Nephron (organoid): ENCODE results near the gene BAIAP2L1.

ENCODE experiments used
- H3K27ac Mint-ChIP-seq, 3 experiments: 2 replicates each; pipeline ENCODE4 v1.8.0; 2020; ENCODE audit warnings: mixed read lengths in 3 of 3, mild to moderate bottlenecking in 2 of 3, moderate library complexity in 1 of 3
- H3K27me3 Mint-ChIP-seq: 2 replicates; pipeline ENCODE4 v1.8.0; 2021; ENCODE audit warnings: low read depth, mild to moderate bottlenecking, moderate library complexity, mixed read lengths
- H3K36me3 Mint-ChIP-seq: 2 replicates; pipeline ENCODE4 v1.8.0; 2020; ENCODE audit warnings: low read depth, mixed read lengths
- H3K4me1 Mint-ChIP-seq: 2 replicates; pipeline ENCODE4 v1.8.0; 2020; ENCODE audit warnings: mixed read lengths
- H3K4me3 Mint-ChIP-seq, 3 experiments: 2 replicates each; pipeline ENCODE4 v1.8.0; 2020; ENCODE audit warnings: mild to moderate bottlenecking in 3 of 3, mixed read lengths in 3 of 3, moderate library complexity in 2 of 3
- H3K9me3 Mint-ChIP-seq: 2 replicates; pipeline ENCODE4 v1.8.0; 2020; ENCODE audit warnings: mixed read lengths
- TF ChIP-seq, protein P1 (sequence below), 3 experiments: fragments of 200-600 bp; sonication (generic); IDR thresholded peaks; one replicate each; pipeline ENCODE4 v1.5.0; 2021; ENCODE audit warnings: antibody characterized with exemption in 3 of 3; ENCODE audit not compliant: unreplicated experiment in 3 of 3

Gene BAIAP2L1

DNA sequence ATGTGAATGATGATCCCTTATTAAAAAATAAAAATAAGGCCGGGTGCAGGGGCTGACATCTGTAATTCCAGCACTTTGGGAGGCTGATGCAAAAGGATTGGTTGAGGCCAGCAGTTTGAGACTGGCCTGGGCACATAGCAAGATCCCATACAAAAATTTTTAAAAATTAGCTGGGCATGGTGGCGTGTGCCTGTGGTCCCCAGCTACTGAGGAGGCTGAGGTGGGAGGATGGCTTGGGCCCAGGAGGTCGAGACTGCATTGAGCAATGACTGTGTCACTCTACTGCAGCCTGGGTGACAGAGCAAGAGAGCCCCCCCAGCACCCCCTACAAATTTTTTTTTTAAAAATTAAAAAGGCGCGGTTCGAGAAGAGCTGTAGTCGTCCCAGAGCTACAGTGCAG, 120.6 kb downstream of the BAIAP2L1 start:
- Mint-ChIP-seq H3K4me3 (peak overlapping the region; percentile 83 to 91 (median 89)), H3K27ac (peak overlapping the region; percentile 58 to 94 (median 90)), H3K36me3 (peaks cover 8% of the 10 kb centered on the region), H3K27me3 (no peaks in the 10 kb centered on the region), H3K4me1 (peaks cover 28% of the 10 kb centered on the region), H3K9me3 (no peaks in the 10 kb centered on the region)
- TF ChIP-seq, protein P1, sequence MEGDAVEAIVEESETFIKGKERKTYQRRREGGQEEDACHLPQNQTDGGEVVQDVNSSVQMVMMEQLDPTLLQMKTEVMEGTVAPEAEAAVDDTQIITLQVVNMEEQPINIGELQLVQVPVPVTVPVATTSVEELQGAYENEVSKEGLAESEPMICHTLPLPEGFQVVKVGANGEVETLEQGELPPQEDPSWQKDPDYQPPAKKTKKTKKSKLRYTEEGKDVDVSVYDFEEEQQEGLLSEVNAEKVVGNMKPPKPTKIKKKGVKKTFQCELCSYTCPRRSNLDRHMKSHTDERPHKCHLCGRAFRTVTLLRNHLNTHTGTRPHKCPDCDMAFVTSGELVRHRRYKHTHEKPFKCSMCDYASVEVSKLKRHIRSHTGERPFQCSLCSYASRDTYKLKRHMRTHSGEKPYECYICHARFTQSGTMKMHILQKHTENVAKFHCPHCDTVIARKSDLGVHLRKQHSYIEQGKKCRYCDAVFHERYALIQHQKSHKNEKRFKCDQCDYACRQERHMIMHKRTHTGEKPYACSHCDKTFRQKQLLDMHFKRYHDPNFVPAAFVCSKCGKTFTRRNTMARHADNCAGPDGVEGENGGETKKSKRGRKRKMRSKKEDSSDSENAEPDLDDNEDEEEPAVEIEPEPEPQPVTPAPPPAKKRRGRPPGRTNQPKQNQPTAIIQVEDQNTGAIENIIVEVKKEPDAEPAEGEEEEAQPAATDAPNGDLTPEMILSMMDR (IDR thresholded peaks at IDR 0.05; ENCODE audit: unreplicated experiment in 3 of 3), result no peak

DNA sequence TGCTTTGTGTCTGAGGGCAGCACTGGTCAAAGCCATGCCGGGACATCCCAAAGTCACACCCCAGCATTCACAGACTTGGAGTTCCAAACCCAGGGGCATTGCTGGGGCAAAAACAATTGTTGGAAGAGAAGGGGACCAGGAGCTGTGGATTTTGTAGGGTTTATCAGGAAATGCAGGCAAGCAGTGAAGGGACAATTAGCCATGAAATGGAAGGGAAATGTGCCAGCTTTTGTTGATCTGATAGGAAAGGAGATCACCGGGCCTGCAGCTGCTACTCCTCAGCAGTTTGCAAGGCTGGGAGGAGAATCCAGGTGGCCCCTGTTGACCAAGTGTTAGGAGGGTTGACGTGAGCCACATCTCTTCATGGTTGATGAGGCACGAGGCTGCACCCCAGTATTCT, 122.0 kb downstream of the BAIAP2L1 start:
- no peaks in the 10 kb centered on the region for H3K27me3 Mint-ChIP-seq
- TF ChIP-seq, protein P1 (IDR thresholded peaks at IDR 0.05; ENCODE audit: unreplicated experiment in 3 of 3), result no peak
- H3K36me3 Mint-ChIP-seq, result peaks cover 8% of the 10 kb centered on the region
- H3K9me3 Mint-ChIP-seq, result no peaks in the 10 kb centered on the region
- peak overlapping the region; percentile 43 to 71 (median 49) for H3K4me3 Mint-ChIP-seq
- no peak overlapping the region for H3K27ac Mint-ChIP-seq
- peaks cover 19% of the 10 kb centered on the region for H3K4me1 Mint-ChIP-seq

DNA sequence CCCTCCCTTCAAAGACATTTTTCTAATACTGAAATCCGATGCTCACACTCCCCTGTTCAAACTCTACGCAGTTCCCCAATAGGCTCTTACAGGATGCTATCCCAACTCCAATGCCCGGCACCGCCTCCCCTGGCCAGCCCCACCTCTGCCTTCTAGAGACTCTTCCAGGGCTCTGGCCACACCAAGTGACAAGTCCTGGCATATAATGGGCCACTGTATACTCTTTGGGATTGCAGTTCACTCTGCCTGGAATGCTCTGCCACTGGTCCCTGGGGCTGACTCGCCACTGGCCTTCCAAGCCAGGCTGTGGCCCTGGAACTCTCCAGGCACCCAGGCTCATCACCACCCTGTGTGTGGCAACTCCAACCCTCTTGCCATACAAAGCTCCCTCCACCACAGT, 122.5 kb downstream of the BAIAP2L1 start:
- Mint-ChIP-seq H3K36me3 (peaks cover 8% of the 10 kb centered on the region), H3K27ac (no peak overlapping the region), H3K9me3 (no peaks in the 10 kb centered on the region), H3K4me3 (no peak overlapping the region), H3K4me1 (peaks cover 19% of the 10 kb centered on the region), H3K27me3 (no peaks in the 10 kb centered on the region)
- TF ChIP-seq, protein P1 (IDR thresholded peaks at IDR 0.05; ENCODE audit: unreplicated experiment in 3 of 3), result no peak

DNA sequence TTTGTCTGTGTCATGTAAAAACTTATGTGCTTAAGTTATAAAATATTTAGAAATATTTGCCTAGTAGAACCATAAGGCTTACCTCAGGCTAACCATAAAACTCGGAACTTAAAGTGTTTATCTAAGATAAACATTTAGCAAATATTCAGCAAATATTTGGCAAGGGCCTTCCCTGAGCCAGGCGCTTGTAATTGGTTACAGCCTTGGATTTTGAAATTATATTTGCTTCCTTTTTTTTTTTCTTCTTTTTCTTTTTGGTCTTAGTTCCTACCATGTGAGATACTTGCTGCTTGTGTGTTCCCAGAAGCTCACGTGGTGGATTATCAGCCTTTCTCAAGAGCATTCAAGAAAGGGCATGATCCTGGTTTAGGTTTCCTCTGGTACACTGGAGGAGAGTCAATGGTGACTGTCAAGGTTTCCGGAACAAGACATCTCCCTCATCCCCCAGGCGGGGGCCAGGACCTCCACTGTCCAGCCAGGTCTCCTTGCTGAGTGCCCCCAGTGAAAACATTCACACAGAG, 124.6 kb downstream of the BAIAP2L1 start:
- no peak overlapping the region for H3K4me3 Mint-ChIP-seq
- TF ChIP-seq, protein P1 (IDR thresholded peaks at IDR 0.05; ENCODE audit: unreplicated experiment in 3 of 3), result no peak

DNA sequence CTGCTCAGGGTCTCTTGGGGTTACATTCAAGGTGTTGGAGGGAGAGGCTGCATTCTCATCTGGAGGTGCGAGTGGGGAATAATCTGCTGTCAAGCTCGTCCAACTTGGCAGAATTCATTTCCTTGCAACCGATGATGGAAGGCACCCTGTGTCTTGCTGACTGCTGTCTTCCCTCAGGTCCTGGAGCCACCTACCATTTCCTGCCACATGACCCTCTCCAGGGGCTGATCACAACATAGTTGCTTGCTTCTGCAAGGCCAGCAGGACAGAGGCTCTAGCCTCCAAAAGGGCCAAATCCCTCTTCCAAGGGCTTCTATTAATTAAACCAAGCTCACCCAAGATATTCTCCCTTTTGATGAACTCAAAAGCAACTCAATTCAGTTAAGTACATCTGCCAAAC, 133.6 kb downstream of the BAIAP2L1 start:
- Mint-ChIP-seq H3K4me1 (peaks cover 5% of the 10 kb centered on the region), H3K36me3 (peaks cover 18% of the 10 kb centered on the region), H3K9me3 (no peaks in the 10 kb centered on the region), H3K27ac (no peak overlapping the region), H3K27me3 (no peaks in the 10 kb centered on the region), H3K4me3 (no peak overlapping the region)
- TF ChIP-seq, protein P1 (IDR thresholded peaks at IDR 0.05; ENCODE audit: unreplicated experiment in 3 of 3), result no peak

More for the DNA sequence above, 124.6 kb downstream of the BAIAP2L1 start:
- Mint-ChIP-seq H3K27ac (peak overlapping the region in 1 of 3 experiments; percentile 35), H3K4me1 (peaks cover 8% of the 10 kb centered on the region), H3K36me3 (no peaks in the 10 kb centered on the region), H3K9me3 (no peaks in the 10 kb centered on the region), H3K27me3 (no peaks in the 10 kb centered on the region)

DNA sequence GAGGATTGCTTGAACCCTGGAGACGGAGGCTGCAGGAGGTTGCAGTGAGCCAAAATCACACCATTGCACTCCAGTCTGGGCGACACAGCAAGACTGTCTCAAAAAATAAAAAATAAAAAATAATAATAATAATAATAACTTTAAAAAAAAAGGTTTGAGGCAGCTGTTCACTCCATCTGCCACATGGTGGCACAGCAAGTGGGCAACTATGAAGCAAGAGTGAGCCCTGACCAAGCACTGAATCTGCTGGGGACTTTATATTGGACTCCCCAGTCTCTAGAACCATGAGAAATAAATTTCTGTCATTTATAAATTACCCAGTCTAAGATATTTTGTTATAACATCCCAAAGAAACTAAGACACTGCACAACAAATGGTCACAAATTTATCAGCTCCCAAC, 134.1 kb downstream of the BAIAP2L1 start:
- no peaks in the 10 kb centered on the region for H3K27me3 Mint-ChIP-seq
- TF ChIP-seq, protein P1 (IDR thresholded peaks at IDR 0.05; ENCODE audit: unreplicated experiment in 3 of 3), result no peak
- peaks cover 5% of the 10 kb centered on the region for H3K4me1 Mint-ChIP-seq
- no peaks in the 10 kb centered on the region for H3K9me3 Mint-ChIP-seq
- H3K4me3 Mint-ChIP-seq, result no peak overlapping the region
- peaks cover 23% of the 10 kb centered on the region for H3K36me3 Mint-ChIP-seq
- H3K27ac Mint-ChIP-seq, result no peak overlapping the region
